HepG2 (cell line): Measurements from ENCODE around the gene TOP2B. TPM values are rescaled to one million over a fixed set of nuclear protein-coding genes. Genes with fewer than 3 reads are reported as not detected.
A peak's percentile ranks its signal among the peaks of the same experiment; 100 is the strongest.

ENCODE experiments used
- ADNP ChIP-seq: sonication (generic); formaldehyde crosslinking; IDR thresholded peaks from 2 replicates; pipeline ENCODE4 v1.4.0; 2020; ENCODE audit warnings: missing genetic modification reagents
- ARHGAP35 ChIP-seq: sonication (generic); formaldehyde crosslinking; IDR thresholded peaks from 2 replicates; pipeline ENCODE4 v1.9.0; 2022; ENCODE audit warnings: mild to moderate bottlenecking, inconsistent platforms, moderate library complexity, missing genetic modification reagents, borderline replicate concordance
- ASH2L ChIP-seq: fragments of 300-600, 200-600 bp; sonication (generic); IDR thresholded peaks from 2 replicates; pipeline ENCODE4 v1.7.0; 2017; ENCODE audit warnings: low read depth, mild to moderate bottlenecking, moderate library complexity, mixed read lengths, low read length; ENCODE audit not compliant: insufficient read length
- ATF7-NPFF ChIP-seq: sonication (generic); formaldehyde crosslinking; IDR thresholded peaks from 2 replicates; pipeline ENCODE4 v1.8.1; 2023; ENCODE audit warnings: mild to moderate bottlenecking, low read depth, missing genetic modification reagents, moderate library complexity
- BRCA1 ChIP-seq: sonication (generic); formaldehyde crosslinking; IDR thresholded peaks from 2 replicates; pipeline ENCODE4 v1.4.0; 2020; ENCODE audit warnings: missing genetic modification reagents
- CENPX ChIP-seq: sonication (generic); formaldehyde crosslinking; IDR thresholded peaks from 2 replicates; pipeline ENCODE4 v1.9.0; 2021; ENCODE audit warnings: mild to moderate bottlenecking, missing genetic modification reagents, moderate library complexity
- EHMT2 ChIP-seq: fragments of 200-600 bp; sonication (generic); IDR thresholded peaks from 2 replicates; pipeline ENCODE4 v1.7.0; 2017; ENCODE audit warnings: antibody characterized with exemption, low read depth, low read length, borderline replicate concordance
- ERF ChIP-seq: IDR thresholded peaks from 2 replicates; pipeline ENCODE4 v1.6.1; 2018; ENCODE audit warnings: missing biosample characterization, missing genetic modification reagents
- HHEX ChIP-seq: IDR thresholded peaks from 2 replicates; pipeline ENCODE4 v1.6.1; 2016; ENCODE audit warnings: control low read depth
- POLR2A ChIP-seq, 2 experiments: IDR thresholded peaks; 2 replicates each; pipeline ENCODE4 v1.6.1; 2011; ENCODE audit warnings: low read depth in 2 of 2, low read length in 2 of 2, mild to moderate bottlenecking in 1 of 2, moderate library complexity in 1 of 2; ENCODE audit not compliant: insufficient read depth in 1 of 2
- RBM39 ChIP-seq: fragments of 200-400 bp; formaldehyde crosslinking; IDR thresholded peaks from one replicate; pipeline ENCODE4 v1.6.1; 2018; ENCODE audit warnings: antibody characterized with exemption, mild to moderate bottlenecking, low read depth, low read length; ENCODE audit not compliant: poor library complexity, severe bottlenecking
- ZBTB21 ChIP-seq: sonication (generic); formaldehyde crosslinking; IDR thresholded peaks from 2 replicates; pipeline ENCODE4 v1.4.0; 2020; ENCODE audit warnings: missing genetic modification reagents
- ZFP41 ChIP-seq: sonication (generic); formaldehyde crosslinking; IDR thresholded peaks from 2 replicates; pipeline ENCODE4 v1.4.0; 2020; ENCODE audit warnings: mild to moderate bottlenecking, missing genetic modification reagents, borderline replicate concordance
- ZFP62 ChIP-seq: sonication (generic); formaldehyde crosslinking; IDR thresholded peaks from 2 replicates; pipeline ENCODE4 v1.4.0; 2020; ENCODE audit warnings: missing genetic modification reagents
- ZFYVE20 ChIP-seq: sonication (generic); formaldehyde crosslinking; IDR thresholded peaks from 2 replicates; pipeline ENCODE4 v1.8.0; 2023; ENCODE audit warnings: low read depth, mild to moderate bottlenecking, moderate library complexity, missing genetic modification reagents, borderline replicate concordance
- ZMYM3 ChIP-seq: sonication (generic); formaldehyde crosslinking; IDR thresholded peaks from 2 replicates; pipeline ENCODE4 v1.5.1; 2020; ENCODE audit warnings: mild to moderate bottlenecking, missing genetic modification reagents
- ZNF142 ChIP-seq: sonication (generic); formaldehyde crosslinking; IDR thresholded peaks from 2 replicates; pipeline ENCODE4 v1.4.0; 2020; ENCODE audit warnings: missing genetic modification reagents
- ZNF432 ChIP-seq: sonication (generic); formaldehyde crosslinking; IDR thresholded peaks from 2 replicates; pipeline ENCODE4 v1.5.0; 2020; ENCODE audit warnings: missing genetic modification reagents, mild to moderate bottlenecking, borderline replicate concordance
- ZNF556 ChIP-seq: sonication (generic); formaldehyde crosslinking; IDR thresholded peaks from 2 replicates; pipeline ENCODE4 v1.4.0; 2020; ENCODE audit warnings: mild to moderate bottlenecking, missing genetic modification reagents, borderline replicate concordance
- polyA plus RNA-seq, 8 experiments: library from polyadenylated mRNA; depleted of rRNA in 3 of 8; stranded (reverse) in 7 of 8; unstranded in 1 of 8; fragments of >200 nt; fragmentation: Illumina TruSeq in 4 of 8; extraction: Trizol in 4 of 8; gene quantifications; 2 replicates each; pipeline versions ENCODE4 v1.2.1 to v1.2.3, GENCODE V29; 2011 to 2016; ENCODE audit warnings: low read depth in 4 of 8, missing spikeins in 1 of 8, mixed read lengths in 1 of 8; ENCODE audit not compliant: insufficient read depth in 1 of 8
- total RNA-seq, 5 experiments: library from RNA; depleted of rRNA; stranded (reverse); fragments of >200 nt; fragmentation: Illumina TruSeq; extraction: Trizol; gene quantifications; 2 replicates each; pipeline ENCODE4 v1.2.3, GENCODE V29; 2016; ENCODE audit warnings: low read depth in 1 of 5
- TF ChIP-seq, protein P1 (sequence below): IDR thresholded peaks from 2 replicates; pipeline ENCODE4 v1.6.1; 2018; ENCODE audit warnings: missing genetic modification reagents
- TF ChIP-seq, protein P2 (sequence below): sonication (generic); formaldehyde crosslinking; IDR thresholded peaks from 2 replicates; pipeline ENCODE4 v1.4.0; 2020; ENCODE audit warnings: mild to moderate bottlenecking, missing genetic modification reagents

TOP2B gene
- total and polyA plus RNA-seq, 2 of the 13 experiments (the other 11 are each of a cell fraction or from before 2014, with no cell fraction given): 27.6 to 88.1 TPM

GRCh38 chr3:25663869-25664811 is 567 bp downstream of the TOP2B start (continued):
- TF ChIP-seq ZNF142 (CRISPR knock-in tag) (peak; percentile 37; the same call in 1 of the 2 replicates), ZBTB21 (CRISPR knock-in tag) (no peak), POLR2A (IDR thresholded peaks at IDR 0.05; ENCODE audit: insufficient read depth in 1 of 2, low read depth in 2 of 2, low read length in 2 of 2) (peak in 1 of 2 experiments; percentile 14; a peak in 1 of 4 replicates), ADNP (CRISPR knock-in tag) (no peak), ZFYVE20 (CRISPR knock-in tag) (no peak), ASH2L (peak; percentile 51), BRCA1 (CRISPR knock-in tag) (0 out of 2 replicates have a peak, but pooled peaks have one; percentile 25), ZNF432 (CRISPR knock-in tag) (no peak), ZFP41 (CRISPR knock-in tag) (no peak), ZFP62 (CRISPR knock-in tag) (no peak), ZMYM3 (CRISPR knock-in tag) (no peak), ARHGAP35 (no peak), HHEX (CRISPR knock-in tag) (no peak), ATF7-NPFF (CRISPR knock-in tag) (no peak; the same call in 1 of the 2 replicates), ZNF556 (peak; percentile 21; the same call in 1 of the 2 replicates), RBM39 (no peak), CENPX (CRISPR knock-in tag) (no peak), EHMT2 (no peak), ERF (CRISPR knock-in tag) (no peak)
- TF ChIP-seq, protein P1, sequence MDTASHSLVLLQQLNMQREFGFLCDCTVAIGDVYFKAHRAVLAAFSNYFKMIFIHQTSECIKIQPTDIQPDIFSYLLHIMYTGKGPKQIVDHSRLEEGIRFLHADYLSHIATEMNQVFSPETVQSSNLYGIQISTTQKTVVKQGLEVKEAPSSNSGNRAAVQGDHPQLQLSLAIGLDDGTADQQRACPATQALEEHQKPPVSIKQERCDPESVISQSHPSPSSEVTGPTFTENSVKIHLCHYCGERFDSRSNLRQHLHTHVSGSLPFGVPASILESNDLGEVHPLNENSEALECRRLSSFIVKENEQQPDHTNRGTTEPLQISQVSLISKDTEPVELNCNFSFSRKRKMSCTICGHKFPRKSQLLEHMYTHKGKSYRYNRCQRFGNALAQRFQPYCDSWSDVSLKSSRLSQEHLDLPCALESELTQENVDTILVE (CRISPR knock-in tag): no peak
- TF ChIP-seq, protein P2, sequence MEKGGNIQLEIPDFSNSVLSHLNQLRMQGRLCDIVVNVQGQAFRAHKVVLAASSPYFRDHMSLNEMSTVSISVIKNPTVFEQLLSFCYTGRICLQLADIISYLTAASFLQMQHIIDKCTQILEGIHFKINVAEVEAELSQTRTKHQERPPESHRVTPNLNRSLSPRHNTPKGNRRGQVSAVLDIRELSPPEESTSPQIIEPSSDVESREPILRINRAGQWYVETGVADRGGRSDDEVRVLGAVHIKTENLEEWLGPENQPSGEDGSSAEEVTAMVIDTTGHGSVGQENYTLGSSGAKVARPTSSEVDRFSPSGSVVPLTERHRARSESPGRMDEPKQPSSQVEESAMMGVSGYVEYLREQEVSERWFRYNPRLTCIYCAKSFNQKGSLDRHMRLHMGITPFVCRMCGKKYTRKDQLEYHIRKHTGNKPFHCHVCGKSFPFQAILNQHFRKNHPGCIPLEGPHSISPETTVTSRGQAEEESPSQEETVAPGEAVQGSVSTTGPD (CRISPR knock-in tag): no peak
